Measurements from ENCODE around the gene RNF144B. TPM values are rescaled to one million over a fixed set of nuclear protein-coding genes. Genes with fewer than 3 reads are reported as not detected.
A peak's percentile ranks its signal among the peaks of the same experiment; 100 is the strongest.

The RNF144B gene
- total RNA-seq, 4 donors from 2014 or later: 67.3 to 143 (median 114) TPM

DNA sequence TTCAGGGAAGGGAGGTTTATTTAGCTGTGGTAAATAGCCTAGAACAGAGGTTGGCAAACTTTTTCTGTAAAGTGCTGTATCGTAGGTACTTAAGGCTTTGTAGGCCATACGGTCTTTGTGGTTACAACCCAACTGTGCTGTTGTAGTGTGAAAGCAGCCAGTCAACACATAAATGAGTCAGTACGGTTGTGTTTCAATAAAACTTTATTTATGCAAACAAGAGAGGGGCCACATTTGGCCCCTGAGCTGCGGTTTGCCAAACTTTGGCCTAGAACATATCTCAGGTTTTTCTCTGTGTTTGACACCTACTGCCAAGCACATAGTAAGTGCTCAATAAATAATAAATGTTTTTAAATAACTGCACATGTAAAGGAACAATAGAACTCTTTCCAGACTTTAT, 102.2 kb downstream of the RNF144B start:
- DNase-seq: no peak
- no peaks in the 10 kb centered on the region for H3K27me3 ChIP-seq
- peak overlapping the region; percentile 57 to 96 (median 82) for H3K27ac ChIP-seq
- no peak for TF ChIP-seq POLR2A (IDR thresholded peaks at IDR 0.05)
- TF ChIP-seq, protein P1, sequence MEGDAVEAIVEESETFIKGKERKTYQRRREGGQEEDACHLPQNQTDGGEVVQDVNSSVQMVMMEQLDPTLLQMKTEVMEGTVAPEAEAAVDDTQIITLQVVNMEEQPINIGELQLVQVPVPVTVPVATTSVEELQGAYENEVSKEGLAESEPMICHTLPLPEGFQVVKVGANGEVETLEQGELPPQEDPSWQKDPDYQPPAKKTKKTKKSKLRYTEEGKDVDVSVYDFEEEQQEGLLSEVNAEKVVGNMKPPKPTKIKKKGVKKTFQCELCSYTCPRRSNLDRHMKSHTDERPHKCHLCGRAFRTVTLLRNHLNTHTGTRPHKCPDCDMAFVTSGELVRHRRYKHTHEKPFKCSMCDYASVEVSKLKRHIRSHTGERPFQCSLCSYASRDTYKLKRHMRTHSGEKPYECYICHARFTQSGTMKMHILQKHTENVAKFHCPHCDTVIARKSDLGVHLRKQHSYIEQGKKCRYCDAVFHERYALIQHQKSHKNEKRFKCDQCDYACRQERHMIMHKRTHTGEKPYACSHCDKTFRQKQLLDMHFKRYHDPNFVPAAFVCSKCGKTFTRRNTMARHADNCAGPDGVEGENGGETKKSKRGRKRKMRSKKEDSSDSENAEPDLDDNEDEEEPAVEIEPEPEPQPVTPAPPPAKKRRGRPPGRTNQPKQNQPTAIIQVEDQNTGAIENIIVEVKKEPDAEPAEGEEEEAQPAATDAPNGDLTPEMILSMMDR (IDR thresholded peaks at IDR 0.05): no peak
- peaks cover 54 to 60% of the 10 kb centered on the region in 2 donors for H3K4me1 ChIP-seq
- 79 to 83% methylated on average over 4 of the region's 4 CpGs for WGBS, 2 donors
- H3K9me3 ChIP-seq: no peaks in the 10 kb centered on the region
- no peak overlapping the region for H3K4me3 ChIP-seq (replicated peaks in 1 of 3)
- intact Hi-C loops (cut with DNase I): no loop called here
- no peaks in the 10 kb centered on the region for H3K36me3 ChIP-seq

DNA sequence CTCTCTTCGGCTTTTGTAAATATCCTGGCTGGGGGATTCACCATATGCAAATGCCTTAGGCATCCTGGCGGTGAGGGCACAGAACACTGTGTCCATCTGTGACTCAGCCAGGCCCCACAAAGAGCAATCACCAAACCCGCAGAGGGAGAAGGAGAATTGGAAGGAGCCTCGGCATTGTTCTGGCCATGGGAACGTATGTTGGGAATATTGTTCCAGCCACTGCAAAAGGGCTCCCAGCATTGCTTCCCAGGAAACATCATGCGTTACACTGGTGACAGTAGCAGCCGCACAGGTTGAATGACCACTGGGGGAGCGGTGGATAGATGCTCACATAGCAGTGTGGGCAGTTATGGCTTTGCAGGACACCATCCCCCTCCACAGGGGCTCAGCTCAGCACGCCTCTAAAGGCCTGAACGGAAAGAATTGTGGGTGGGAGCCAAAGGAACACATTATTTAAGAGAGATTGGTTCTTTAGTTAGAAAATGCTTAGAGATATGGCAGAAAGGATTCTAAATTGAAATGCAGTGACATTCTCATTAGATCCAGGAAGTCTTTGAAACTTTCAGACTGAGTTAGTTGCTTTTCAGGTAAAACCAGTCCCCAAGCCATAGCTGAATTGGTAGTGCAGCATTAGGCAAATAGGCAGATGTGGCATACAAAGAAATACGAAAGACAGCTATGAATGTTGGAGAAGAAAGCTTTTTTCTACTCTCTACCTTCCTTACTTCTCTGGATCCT, 104.3 kb downstream of the RNF144B start:
- no peaks in the 10 kb centered on the region for H3K9me3 ChIP-seq
- intact Hi-C loops (cut with DNase I): loop anchor here (10.0 kb wide), 1 partner anchor 57 kb away; no protein-coding TSS in a partner anchor
- peaks cover 60 to 73% of the 10 kb centered on the region in 2 donors for H3K4me1 ChIP-seq
- H3K36me3 ChIP-seq: no peaks in the 10 kb centered on the region
- H3K27ac ChIP-seq: peak overlapping the region; percentile 83 to 96 (median 95)
- no peaks in the 10 kb centered on the region for H3K27me3 ChIP-seq
- 87 to 94% methylated on average over 11 of the region's 11 CpGs for WGBS, 2 donors
- TF ChIP-seq POLR2A (IDR thresholded peaks at IDR 0.05): no peak
- no peak for DNase-seq
- no peak overlapping the region for H3K4me3 ChIP-seq (replicated peaks in 1 of 3)

DNA sequence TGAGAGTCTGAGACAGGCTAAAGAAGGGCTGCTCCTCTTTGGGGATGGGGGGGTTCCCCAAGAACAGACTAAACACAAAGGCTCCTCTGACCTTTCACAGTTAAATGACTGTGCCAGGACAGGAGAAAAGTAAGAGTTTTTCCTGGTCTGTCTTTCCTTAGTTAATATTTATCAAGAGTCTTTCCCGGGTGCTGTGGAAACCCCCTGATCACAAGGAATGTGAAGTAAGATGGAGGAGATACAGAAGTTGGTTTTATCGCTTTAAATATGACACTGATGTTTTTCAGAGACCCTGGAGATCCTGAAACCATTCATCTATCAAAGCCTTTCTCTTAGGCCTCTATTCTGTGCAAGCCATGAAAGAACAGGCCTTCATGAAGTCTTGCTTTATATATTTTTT, 105.8 kb downstream of the RNF144B start:
- DNase-seq: peak; percentile 42 to 54
- Histone ChIP-seq H3K36me3 (no peaks in the 10 kb centered on the region), H3K4me3 (replicated peaks in 1 of 3) (no peak overlapping the region), H3K4me1 (peaks cover 71 to 77% of the 10 kb centered on the region in 2 donors), H3K27ac (peak overlapping the region; percentile 83 to 96 (median 95)), H3K9me3 (no peaks in the 10 kb centered on the region), H3K27me3 (no peaks in the 10 kb centered on the region)
- TF ChIP-seq POLR2A (IDR thresholded peaks at IDR 0.05): no peak
- TF ChIP-seq, protein P1 (IDR thresholded peaks at IDR 0.05): no peak
- whole genome bisulfite sequencing, 2 donors: 28 to 30% methylated on average over 2 of the region's 2 CpGs
- intact Hi-C loops (cut with DNase I): loop anchor here (10.0 kb wide), 1 partner anchor 58 kb away; no protein-coding TSS in a partner anchor

DNA sequence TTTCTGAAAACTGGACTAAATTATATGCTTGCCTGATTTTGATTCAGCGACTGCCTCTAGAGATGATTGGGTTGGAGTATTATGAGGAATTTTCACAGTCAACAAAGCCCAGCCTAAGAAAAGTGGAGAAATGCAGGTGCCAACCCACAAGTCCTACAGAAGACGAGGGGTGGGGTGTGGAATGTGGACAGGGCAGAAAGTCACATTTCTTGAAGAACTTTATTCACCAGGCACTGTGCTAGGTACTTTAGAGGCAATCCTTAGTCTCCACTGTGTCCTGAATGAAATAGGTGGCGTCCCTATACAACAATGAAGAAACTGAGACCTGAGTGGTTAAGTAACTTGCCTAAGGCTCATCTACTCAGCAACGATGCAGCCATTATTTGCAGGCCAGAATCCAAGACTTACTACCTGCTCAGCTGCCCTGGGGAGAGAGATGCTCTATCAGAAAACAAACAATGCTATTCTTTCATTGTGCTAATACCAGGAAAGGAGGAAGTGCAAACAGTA, 106.3 kb downstream of the RNF144B start:
- peak in 1 of 2 donors; percentile 23 for TF ChIP-seq POLR2A (IDR thresholded peaks at IDR 0.05)
- TF ChIP-seq, protein P1 (IDR thresholded peaks at IDR 0.05): no peak
- Histone ChIP-seq H3K36me3 (no peaks in the 10 kb centered on the region), H3K4me1 (peaks cover 71 to 77% of the 10 kb centered on the region in 2 donors), H3K27ac (peak overlapping the region; percentile 83 to 96 (median 95)), H3K4me3 (replicated peaks in 1 of 3) (no peak overlapping the region), H3K27me3 (no peaks in the 10 kb centered on the region), H3K9me3 (no peaks in the 10 kb centered on the region)
- WGBS, 2 donors: 37 to 39% methylated on average over 4 of the region's 4 CpGs
- peak; percentile 85 to 86 for DNase-seq
- intact Hi-C loops (cut with DNase I): loop anchor here (10.0 kb wide), 1 partner anchor 59 kb away; no protein-coding TSS in a partner anchor

DNA sequence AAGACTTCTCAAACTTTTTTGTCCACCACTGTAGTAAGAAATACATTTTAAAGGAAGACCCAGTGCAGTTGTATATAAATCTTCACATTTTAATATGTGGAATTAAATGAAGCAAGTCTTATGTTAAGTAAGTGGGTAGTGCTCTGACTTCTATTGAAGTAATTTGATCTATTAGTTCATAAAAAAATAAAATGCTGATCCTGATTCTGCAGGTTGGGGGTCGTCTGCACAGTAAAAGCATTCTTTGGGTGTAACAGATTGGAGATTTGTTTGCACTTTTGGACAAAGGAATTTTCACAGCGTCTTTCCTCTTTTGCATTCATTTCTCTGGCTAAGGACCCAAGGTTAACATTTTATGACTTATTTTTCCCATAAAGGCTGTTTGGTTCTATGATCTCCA, 106.8 kb downstream of the RNF144B start:
- H3K4me3 ChIP-seq (replicated peaks in 1 of 3): no peak overlapping the region
- no peaks in the 10 kb centered on the region for H3K9me3 ChIP-seq
- H3K27ac ChIP-seq: peak overlapping the region; percentile 83 to 96 (median 95)
- H3K36me3 ChIP-seq: no peaks in the 10 kb centered on the region
- DNase-seq: no peak
- TF ChIP-seq POLR2A (IDR thresholded peaks at IDR 0.05): no peak
- TF ChIP-seq, protein P1 (IDR thresholded peaks at IDR 0.05): no peak
- intact Hi-C loops (cut with DNase I): loop anchor here (10.0 kb wide), 1 partner anchor 59 kb away; no protein-coding TSS in a partner anchor
- peaks cover 69 to 79% of the 10 kb centered on the region in 2 donors for H3K4me1 ChIP-seq
- no peaks in the 10 kb centered on the region for H3K27me3 ChIP-seq
- 19 to 42% methylated on average over 2 of the region's 2 CpGs for WGBS, 2 donors

All from thyroid gland (tissue), 4 donors.